MCF 10A (cell line): ENCODE data around the gene ADAMTSL1. TPM values are rescaled to one million over a fixed set of nuclear protein-coding genes. Genes with fewer than 3 reads are reported as not detected.

ENCODE experiments used
- BruUV-seq: library from RNA; stranded (reverse); fragments of 400-500 nt; replicated peaks from 2 replicates; lab custom pipeline; 2021; lab: Mats Ljungman, UMichigan
- CTCF ChIA-PET: fragments of 300-600 bp; sonication (Branson Sonifier 250); formaldehyde crosslinking; extraction: SDS; loops from one replicate; lab custom pipeline; 2021; ENCODE audit warnings: antibody characterized with exemption, inconsistent platforms; lab: Yijun Ruan, JAX
- POLR2A ChIA-PET: fragments of 300-600, 350-650 bp; sonication (Branson Sonifier 250); formaldehyde crosslinking; extraction: SDS; loops from one replicate; lab custom pipeline; 2020; ENCODE audit warnings: antibody characterized with exemption, inconsistent platforms; lab: Yijun Ruan, JAX
- DNase-seq: peaks from one replicate; pipeline ENCODE4 v3.0.0-alpha.2; 2018; ENCODE audit not compliant: unreplicated experiment
- H3K27ac Mint-ChIP-seq: one replicate; pipeline ENCODE4 v1.8.0; 2022; ENCODE audit warnings: mild to moderate bottlenecking, low read depth, mixed read lengths; ENCODE audit not compliant: unreplicated experiment
- H3K27me3 Mint-ChIP-seq: one replicate; pipeline ENCODE4 v1.8.0; 2022; ENCODE audit warnings: mixed read lengths; ENCODE audit not compliant: insufficient read depth, unreplicated experiment
- H3K36me3 Mint-ChIP-seq: one replicate; pipeline ENCODE4 v1.8.0; 2022; ENCODE audit warnings: mild to moderate bottlenecking, moderate library complexity, mixed read lengths; ENCODE audit not compliant: insufficient read depth, unreplicated experiment
- H3K4me1 Mint-ChIP-seq: one replicate; pipeline ENCODE4 v1.8.0; 2022; ENCODE audit warnings: mixed read lengths; ENCODE audit not compliant: insufficient read depth, unreplicated experiment
- H3K4me3 Mint-ChIP-seq: one replicate; pipeline ENCODE4 v1.8.0; 2022; ENCODE audit warnings: mild to moderate bottlenecking, moderate library complexity, mixed read lengths; ENCODE audit not compliant: unreplicated experiment
- H3K9me3 Mint-ChIP-seq: one replicate; pipeline ENCODE4 v1.8.0; 2022; ENCODE audit warnings: mixed read lengths; ENCODE audit not compliant: unreplicated experiment
- intact Hi-C: fragments of 100-400 bp; cut with micrococcal nuclease; formaldehyde crosslinking; loops from 2 replicates; pipeline ENCODE4 v1.14.1; 2022
- total RNA-seq: library from RNA; stranded (reverse); gene quantifications from 2 replicates; pipeline ENCODE4 v1.2.3, GENCODE V29; 2022
- TF ChIP-seq, protein P1 (sequence below): fragments of 200-600 bp; IDR thresholded peaks from one replicate; pipeline ENCODE4 v1.8.0; 2022; ENCODE audit warnings: antibody characterized with exemption, mild to moderate bottlenecking; ENCODE audit not compliant: unreplicated experiment

Gene ADAMTSL1
- total RNA-seq, 1 experiment from 2014 or later: not detected

- intact Hi-C loops: no loop called here
- BruUV-seq: no TSS peak
- Mint-ChIP-seq H3K36me3 (no peaks in the 10 kb centered on the region), H3K27me3 (no peaks in the 10 kb centered on the region), H3K4me1 (no peaks in the 10 kb centered on the region), H3K27ac (no peak overlapping the region), H3K4me3 (no peak overlapping the region), H3K9me3 (no peaks in the 10 kb centered on the region)
- ChIA-PET POLR2A (no interaction called here), CTCF (interaction anchor here (0.6 kb wide), 1 partner anchor 529 kb away, joined by 4 read pairs; no protein-coding TSS in a partner anchor)
- no peak for DNase-seq
- TF ChIP-seq, protein P1, sequence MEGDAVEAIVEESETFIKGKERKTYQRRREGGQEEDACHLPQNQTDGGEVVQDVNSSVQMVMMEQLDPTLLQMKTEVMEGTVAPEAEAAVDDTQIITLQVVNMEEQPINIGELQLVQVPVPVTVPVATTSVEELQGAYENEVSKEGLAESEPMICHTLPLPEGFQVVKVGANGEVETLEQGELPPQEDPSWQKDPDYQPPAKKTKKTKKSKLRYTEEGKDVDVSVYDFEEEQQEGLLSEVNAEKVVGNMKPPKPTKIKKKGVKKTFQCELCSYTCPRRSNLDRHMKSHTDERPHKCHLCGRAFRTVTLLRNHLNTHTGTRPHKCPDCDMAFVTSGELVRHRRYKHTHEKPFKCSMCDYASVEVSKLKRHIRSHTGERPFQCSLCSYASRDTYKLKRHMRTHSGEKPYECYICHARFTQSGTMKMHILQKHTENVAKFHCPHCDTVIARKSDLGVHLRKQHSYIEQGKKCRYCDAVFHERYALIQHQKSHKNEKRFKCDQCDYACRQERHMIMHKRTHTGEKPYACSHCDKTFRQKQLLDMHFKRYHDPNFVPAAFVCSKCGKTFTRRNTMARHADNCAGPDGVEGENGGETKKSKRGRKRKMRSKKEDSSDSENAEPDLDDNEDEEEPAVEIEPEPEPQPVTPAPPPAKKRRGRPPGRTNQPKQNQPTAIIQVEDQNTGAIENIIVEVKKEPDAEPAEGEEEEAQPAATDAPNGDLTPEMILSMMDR: no peak
Observed at GRCh38 chr9:18783909-18784308, 310.0 kb downstream of the ADAMTSL1 start.

GRCh38 chr9:18785604-18786003 lies 311.7 kb downstream of the ADAMTSL1 start:
- DNase-seq: no peak
- H3K4me3 Mint-ChIP-seq: no peak overlapping the region
- no peaks in the 10 kb centered on the region for H3K4me1 Mint-ChIP-seq
- intact Hi-C loops: no loop called here
- no peaks in the 10 kb centered on the region for H3K36me3 Mint-ChIP-seq
- no peaks in the 10 kb centered on the region for H3K27me3 Mint-ChIP-seq
- BruUV-seq: no TSS peak
- TF ChIP-seq, protein P1: no peak
- CTCF ChIA-PET: interaction anchor here (0.6 to 1.2 kb wide), 2 partner anchors 9 to 140 kb away, joined by 3 read pairs; no protein-coding TSS in a partner anchor
- POLR2A ChIA-PET: no interaction called here
- H3K9me3 Mint-ChIP-seq: no peaks in the 10 kb centered on the region
- H3K27ac Mint-ChIP-seq: no peak overlapping the region

- ChIA-PET CTCF (interaction anchor here (0.6 to 1.2 kb wide), 2 partner anchors 8 to 139 kb away, joined by 3 read pairs; no protein-coding TSS in a partner anchor), POLR2A (no interaction called here)
- H3K36me3 Mint-ChIP-seq: no peaks in the 10 kb centered on the region
- H3K4me3 Mint-ChIP-seq: no peak overlapping the region
- H3K27ac Mint-ChIP-seq: no peak overlapping the region
- no TSS peak for BruUV-seq
- DNase-seq: no peak
- H3K9me3 Mint-ChIP-seq: no peaks in the 10 kb centered on the region
- TF ChIP-seq, protein P1: no peak
- no peaks in the 10 kb centered on the region for H3K27me3 Mint-ChIP-seq
- intact Hi-C loops: no loop called here
- no peaks in the 10 kb centered on the region for H3K4me1 Mint-ChIP-seq
Observed at GRCh38 chr9:18786196-18786595, 312.2 kb downstream of the ADAMTSL1 start.

DNA sequence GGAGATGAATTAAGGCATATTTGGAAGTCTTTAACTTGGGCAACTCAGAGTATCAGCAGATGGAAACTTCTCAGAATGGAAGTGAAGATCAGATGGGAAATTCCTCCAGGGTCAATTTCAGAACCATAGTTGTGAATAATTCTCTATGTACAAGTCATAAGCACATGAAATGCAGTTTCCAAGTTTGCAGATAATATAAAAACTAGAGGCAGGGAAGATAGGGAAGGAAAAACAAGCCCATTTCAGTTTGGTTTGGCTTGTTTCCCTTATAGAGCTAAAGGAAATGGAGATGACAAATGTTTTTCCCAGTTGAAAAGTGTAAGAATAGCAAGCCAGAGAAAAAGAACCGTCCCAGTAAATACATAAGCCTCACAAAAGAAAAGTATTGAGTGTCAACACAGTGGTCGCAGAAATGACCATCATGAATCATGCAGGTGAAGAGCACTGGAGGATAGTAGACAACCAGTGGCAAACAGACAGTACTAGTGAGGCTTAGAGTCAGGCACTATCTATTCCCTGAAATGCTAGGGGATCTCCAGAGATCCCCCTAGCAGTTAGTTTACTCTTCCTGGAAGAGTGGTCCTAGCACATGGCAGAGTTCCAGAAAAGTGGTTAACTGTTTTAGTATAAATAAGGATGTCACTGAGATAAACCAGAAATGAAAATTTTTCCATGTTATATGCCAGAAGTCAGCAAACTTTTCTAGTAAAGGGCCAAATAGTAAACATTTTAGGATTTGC lies 313.1 kb downstream of the ADAMTSL1 start:
- no TSS peak for BruUV-seq
- intact Hi-C loops: no loop called here
- DNase-seq: no peak
- no peaks in the 10 kb centered on the region for H3K4me1 Mint-ChIP-seq
- no peak overlapping the region for H3K4me3 Mint-ChIP-seq
- ChIA-PET POLR2A (no interaction called here), CTCF (no interaction called here)
- no peaks in the 10 kb centered on the region for H3K9me3 Mint-ChIP-seq
- no peak overlapping the region for H3K27ac Mint-ChIP-seq
- no peaks in the 10 kb centered on the region for H3K36me3 Mint-ChIP-seq
- H3K27me3 Mint-ChIP-seq: no peaks in the 10 kb centered on the region
- TF ChIP-seq, protein P1: no peak
